GM19328 (cell line): ENCODE measurements around the gene KCTD7.
"Not testable (repeated sequence)": the region's sequence is repeated elsewhere in the genome, so short reads cannot be mapped to it uniquely, and the experiment has no call there.

Source experiments
- ATAC-seq: cut with Tn5 transposase; IDR thresholded peaks from one replicate; pipeline ENCODE4 v1.9.1; 2021; ENCODE audit warnings: mild to moderate bottlenecking, moderate library complexity; ENCODE audit not compliant: unreplicated experiment

Gene KCTD7

GRCh38 chr7:66628361-66629221 is at the start of gene KCTD7:
TSS of gene KCTD7 (plus strand) at chr7:66628881. CDS start at chr7:66629065, 184 bp downstream.
- ATAC-seq = peak; percentile 91

GRCh38 chr7:66580380-66580779 is 48.3 kb upstream of the KCTD7 start:
- ATAC-seq = not testable (repeated sequence)

- ATAC-seq = not testable (repeated sequence)
Observed at GRCh38 chr7:66582816-66583489, 45.7 kb upstream of the KCTD7 start.

GRCh38 chr7:66583490-66584110 is 45.1 kb upstream of the KCTD7 start:
- ATAC-seq = no peak

GRCh38 chr7:66586181-66586580 is 42.5 kb upstream of the KCTD7 start:
- no peak for ATAC-seq

GRCh38 chr7:66588226-66588625 is 40.5 kb upstream of the KCTD7 start:
- not testable (repeated sequence) for ATAC-seq

GRCh38 chr7:66588856-66589570 is 39.7 kb upstream of the KCTD7 start:
- not testable (repeated sequence) for ATAC-seq

GRCh38 chr7:66590302-66591057 is 38.2 kb upstream of the KCTD7 start:
- ATAC-seq = not testable (repeated sequence)

GRCh38 chr7:66591058-66591798 is 37.5 kb upstream of the KCTD7 start:
- ATAC-seq = peak; percentile 19

GRCh38 chr7:66591799-66592596 is 36.7 kb upstream of the KCTD7 start:
- ATAC-seq = peak; percentile 97

GRCh38 chr7:66592597-66593146 is 36.0 kb upstream of the KCTD7 start:
- ATAC-seq = peak; percentile 9

GRCh38 chr7:66594082-66594481 is 34.6 kb upstream of the KCTD7 start:
- ATAC-seq = not testable (repeated sequence)

- no peak for ATAC-seq
Observed at GRCh38 chr7:66597461-66597860, 31.2 kb upstream of the KCTD7 start.

GRCh38 chr7:66602159-66602558 is 26.5 kb upstream of the KCTD7 start:
- no peak for ATAC-seq

- ATAC-seq = no peak
Observed at GRCh38 chr7:66604198-66604597, 24.5 kb upstream of the KCTD7 start.

GRCh38 chr7:66606540-66607291 is 22.0 kb upstream of the KCTD7 start:
- not testable (repeated sequence) for ATAC-seq

- no peak for ATAC-seq
Observed at GRCh38 chr7:66609176-66609575, 19.5 kb upstream of the KCTD7 start.

- not testable (repeated sequence) for ATAC-seq
Observed at GRCh38 chr7:66614596-66614995, 14.1 kb upstream of the KCTD7 start.
